Natural killer cell (primary cell): ENCODE data around the gene RGS9. TPM values are rescaled to one million over a fixed set of nuclear protein-coding genes. Genes with fewer than 3 reads are reported as not detected.

Experiments
- ATAC-seq, 3 donors: fragments of 150-1000 bp in 2 of 3; fragments of 200-7000 bp in 1 of 3; cut with Tn5 transposase; 1 replicate in 1 of 3; 2 replicates in 2 of 3; pipeline ENCODE4 v1.10.0; 2021; ENCODE audit warnings: mild to moderate bottlenecking in 2 of 3, moderate library complexity in 2 of 3
- DNase-seq, 2 donors: peaks; one replicate each; pipeline versions ENCODE4 v3.0.0 to v3.0.0-alpha.2; 2013 to 2021; ENCODE audit warnings: mixed read lengths in 1 of 2
- H3K27ac ChIP-seq: one replicate; pipeline ENCODE4 v1.5.1; 2013; ENCODE audit warnings: mild to moderate bottlenecking, low read length
- H3K27me3 ChIP-seq: one replicate; pipeline ENCODE4 v1.6.1; 2013; ENCODE audit warnings: low read length; ENCODE audit not compliant: control insufficient read depth, insufficient read depth
- H3K36me3 ChIP-seq: one replicate; pipeline ENCODE4 v1.6.1; 2013; ENCODE audit warnings: low read length; ENCODE audit not compliant: control insufficient read depth, insufficient read depth
- H3K4me1 ChIP-seq: one replicate; pipeline ENCODE4 v1.6.1; 2013; ENCODE audit warnings: low read length; ENCODE audit not compliant: control insufficient read depth, insufficient read depth
- H3K4me3 ChIP-seq: one replicate; pipeline ENCODE4 v1.5.1; 2013; ENCODE audit warnings: low read length
- H3K9me3 ChIP-seq: one replicate; pipeline ENCODE4 v1.6.1; 2013; ENCODE audit warnings: low read length; ENCODE audit not compliant: control insufficient read depth, insufficient read depth
- H3K27ac Mint-ChIP-seq, 2 donors: one replicate each; pipeline ENCODE4 v1.8.0; 2022; ENCODE audit warnings: mild to moderate bottlenecking in 2 of 2, mixed read lengths in 2 of 2, moderate library complexity in 1 of 2
- H3K27me3 Mint-ChIP-seq, 2 donors: one replicate each; pipeline ENCODE4 v1.8.0; 2022; ENCODE audit warnings: low read depth in 2 of 2, mixed read lengths in 2 of 2
- H3K36me3 Mint-ChIP-seq: one replicate; pipeline ENCODE4 v1.8.0; 2022; ENCODE audit warnings: mixed read lengths
- H3K4me1 Mint-ChIP-seq, 2 donors: one replicate each; pipeline ENCODE4 v1.8.0; 2022; ENCODE audit warnings: mixed read lengths in 2 of 2
- H3K4me3 Mint-ChIP-seq: one replicate; pipeline ENCODE4 v1.8.0; 2022; ENCODE audit warnings: mild to moderate bottlenecking, moderate library complexity, mixed read lengths
- H3K9me3 Mint-ChIP-seq, 2 donors: one replicate each; pipeline ENCODE4 v1.8.0; 2022; ENCODE audit warnings: mixed read lengths in 2 of 2
- CTCF ChIP-seq: fragments of 200-600 bp; IDR thresholded peaks from one replicate; pipeline ENCODE4 v1.8.0; 2022; ENCODE audit warnings: antibody characterized with exemption
- WGBS: methylation state at CpG from one replicate; pipeline ENCODE4 v1.1.7; 2013; ENCODE audit warnings: missing lambda C conversion rate; ENCODE audit not compliant: insufficient coverage; 5-methylcytosine and 5-hydroxymethylcytosine counted together
- intact Hi-C: fragments of 100-400 bp; cut with micrococcal nuclease; formaldehyde crosslinking; loops from one replicate; pipeline ENCODE4 v1.14.2; 2022
- total RNA-seq, 4 donors: library from RNA; stranded (reverse); fragments of 120-200 nt in 1 of 4; gene quantifications; one replicate each; pipeline versions ENCODE4 v1.2.3 to v1.2.4, GENCODE V29; 2013 to 2022

Gene RGS9
- total RNA-seq, 3 donors from 2014 or later (not counting 1 experiment from before 2014, with no cell fraction given), result 25.0 to 47.3 (median 37.2) TPM

GRCh38 chr17:65131240-65131639 is 5.9 kb upstream of the RGS9 start:
- Histone ChIP-seq H3K36me3 (no peaks in the 10 kb centered on the region), H3K9me3 (no peaks in the 10 kb centered on the region), H3K27me3 (no peaks in the 10 kb centered on the region), H3K27ac (no peak overlapping the region), H3K4me3 (no peak overlapping the region), H3K4me1 (peaks cover 7% of the 10 kb centered on the region)
- Mint-ChIP-seq H3K27ac (peak overlapping the region in 1 of 2 donors; percentile 16), H3K36me3 (no peaks in the 10 kb centered on the region), H3K4me3 (no peak overlapping the region), H3K4me1 (peaks cover 10 to 13% of the 10 kb centered on the region in 2 donors), H3K27me3 (no peaks in the 10 kb centered on the region), H3K9me3 (no peaks in the 10 kb centered on the region)
- ATAC-seq (no peak), DNase-seq (no peak)
- 87% methylated on average over 5 of the region's 6 CpGs for WGBS
- no peak for TF ChIP-seq CTCF
- intact Hi-C loops, result no loop called here

GRCh38 chr17:65131946-65132345 is 5.2 kb upstream of the RGS9 start:
- DNase-seq (no peak), ATAC-seq (no peak)
- no peaks in the 10 kb centered on the region for H3K27me3 Mint-ChIP-seq
- WGBS, result 95% methylated on average over 5 of the region's 5 CpGs
- Histone ChIP-seq H3K4me3 (no peak overlapping the region), H3K36me3 (no peaks in the 10 kb centered on the region), H3K27ac (no peak overlapping the region), H3K27me3 (no peaks in the 10 kb centered on the region), H3K4me1 (peaks cover 11% of the 10 kb centered on the region), H3K9me3 (no peaks in the 10 kb centered on the region)
- no peak overlapping the region for H3K4me3 Mint-ChIP-seq
- no peak for TF ChIP-seq CTCF
- H3K36me3 Mint-ChIP-seq, result no peaks in the 10 kb centered on the region
- no peaks in the 10 kb centered on the region for H3K9me3 Mint-ChIP-seq
- H3K4me1 Mint-ChIP-seq, result peaks cover 14 to 18% of the 10 kb centered on the region in 2 donors
- H3K27ac Mint-ChIP-seq, result no peak overlapping the region
- intact Hi-C loops, result no loop called here

GRCh38 chr17:65134035-65134434 is 3.1 kb upstream of the RGS9 start:
- ATAC-seq, result no peak
- Mint-ChIP-seq H3K27me3 (no peaks in the 10 kb centered on the region), H3K36me3 (no peaks in the 10 kb centered on the region), H3K4me3 (no peak overlapping the region), H3K9me3 (no peaks in the 10 kb centered on the region), H3K4me1 (peaks cover 27 to 39% of the 10 kb centered on the region in 2 donors), H3K27ac (no peak overlapping the region)
- Histone ChIP-seq H3K36me3 (no peaks in the 10 kb centered on the region), H3K9me3 (no peaks in the 10 kb centered on the region), H3K27ac (no peak overlapping the region), H3K27me3 (no peaks in the 10 kb centered on the region), H3K4me1 (peaks cover 30% of the 10 kb centered on the region), H3K4me3 (no peak overlapping the region)
- no peak for DNase-seq
- intact Hi-C loops, result no loop called here
- no peak for TF ChIP-seq CTCF
- WGBS, result no CpG with 5 or more reads among the region's 2 CpGs

- no peaks in the 10 kb centered on the region for H3K9me3 Mint-ChIP-seq
- intact Hi-C loops, result loop anchor here (5.0 kb wide), 1 partner anchor 58 kb away; no protein-coding TSS in a partner anchor
- peaks cover 45 to 49% of the 10 kb centered on the region in 2 donors for H3K4me1 Mint-ChIP-seq
- H3K27me3 Mint-ChIP-seq, result peaks cover 8 to 9% of the 10 kb centered on the region in 2 donors
- TF ChIP-seq CTCF, result no peak
- no peaks in the 10 kb centered on the region for H3K36me3 ChIP-seq
- 35% methylated on average over 7 of the region's 7 CpGs for WGBS
- H3K9me3 ChIP-seq, result no peaks in the 10 kb centered on the region
- DNase-seq (no peak), ATAC-seq (no peak)
- H3K27me3 ChIP-seq, result no peaks in the 10 kb centered on the region
- peak overlapping the region in 1 of 2 donors; percentile 25 for H3K27ac Mint-ChIP-seq
- H3K4me3 ChIP-seq, result no peak overlapping the region
- no peaks in the 10 kb centered on the region for H3K36me3 Mint-ChIP-seq
- H3K27ac ChIP-seq, result no peak overlapping the region
- H3K4me1 ChIP-seq, result peaks cover 45% of the 10 kb centered on the region
- peak overlapping the region; percentile 97 for H3K4me3 Mint-ChIP-seq
Observed at GRCh38 chr17:65139101-65139764, 2.1 kb downstream of the RGS9 start.
